Measurements from ENCODE around the gene TMEM33. TPM values are rescaled to one million over a fixed set of nuclear protein-coding genes. Genes with fewer than 3 reads are reported as not detected.
"Not testable (repeated sequence)": the region's sequence is repeated elsewhere in the genome, so short reads cannot be mapped to it uniquely, and the experiment has no call there.

The TMEM33 gene
- total RNA-seq, 3 donors from 2014 or later, result 46.0 to 69.1 (median 67.6) TPM

- no peak for DNase-seq
- Histone ChIP-seq H3K4me1 (ENCODE audit: low read depth) (no peaks in the 10 kb centered on the region), H3K4me3 (no peak overlapping the region), H3K36me3 (ENCODE audit: low read depth) (no peaks in the 10 kb centered on the region), H3K9me3 (no peaks in the 10 kb centered on the region)
- intact Hi-C loops (cut with DNase I, micrococcal nuclease), result no loop called here
- TF ChIP-seq, protein P1, sequence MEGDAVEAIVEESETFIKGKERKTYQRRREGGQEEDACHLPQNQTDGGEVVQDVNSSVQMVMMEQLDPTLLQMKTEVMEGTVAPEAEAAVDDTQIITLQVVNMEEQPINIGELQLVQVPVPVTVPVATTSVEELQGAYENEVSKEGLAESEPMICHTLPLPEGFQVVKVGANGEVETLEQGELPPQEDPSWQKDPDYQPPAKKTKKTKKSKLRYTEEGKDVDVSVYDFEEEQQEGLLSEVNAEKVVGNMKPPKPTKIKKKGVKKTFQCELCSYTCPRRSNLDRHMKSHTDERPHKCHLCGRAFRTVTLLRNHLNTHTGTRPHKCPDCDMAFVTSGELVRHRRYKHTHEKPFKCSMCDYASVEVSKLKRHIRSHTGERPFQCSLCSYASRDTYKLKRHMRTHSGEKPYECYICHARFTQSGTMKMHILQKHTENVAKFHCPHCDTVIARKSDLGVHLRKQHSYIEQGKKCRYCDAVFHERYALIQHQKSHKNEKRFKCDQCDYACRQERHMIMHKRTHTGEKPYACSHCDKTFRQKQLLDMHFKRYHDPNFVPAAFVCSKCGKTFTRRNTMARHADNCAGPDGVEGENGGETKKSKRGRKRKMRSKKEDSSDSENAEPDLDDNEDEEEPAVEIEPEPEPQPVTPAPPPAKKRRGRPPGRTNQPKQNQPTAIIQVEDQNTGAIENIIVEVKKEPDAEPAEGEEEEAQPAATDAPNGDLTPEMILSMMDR (IDR thresholded peaks at IDR 0.05), result no peak
- no peak for ATAC-seq
Measured at GRCh38 chr4:41913509-41913908, 21.7 kb upstream of the TMEM33 start.

DNA sequence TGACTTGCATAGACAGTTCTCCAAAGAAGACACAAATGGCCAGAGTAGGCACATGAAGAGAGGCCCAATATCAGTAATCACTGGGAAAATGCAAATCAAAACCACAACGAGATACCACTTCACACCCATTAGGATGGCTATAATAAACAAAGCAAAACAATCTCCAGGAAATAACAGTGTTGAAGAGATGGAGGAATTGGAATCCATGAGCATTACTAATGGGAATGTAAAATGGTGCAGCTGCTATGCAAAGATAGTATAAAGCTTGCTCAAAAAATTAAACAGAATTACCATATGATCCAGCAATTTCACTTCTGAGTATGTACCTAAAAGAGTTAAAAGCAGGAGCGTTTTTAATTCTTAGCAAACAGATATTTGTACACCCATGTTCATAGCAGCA, 17.0 kb upstream of the TMEM33 start:
- H3K4me1 ChIP-seq (ENCODE audit: low read depth), result no peaks in the 10 kb centered on the region
- intact Hi-C loops (cut with DNase I, micrococcal nuclease), result no loop called here
- DNase-seq (no peak), ATAC-seq (no peak)
- H3K36me3 ChIP-seq (ENCODE audit: low read depth), result no peaks in the 10 kb centered on the region
- peaks cover 4% of the 10 kb centered on the region for H3K9me3 ChIP-seq
- no peak overlapping the region for H3K4me3 ChIP-seq
- TF ChIP-seq, protein P1 (IDR thresholded peaks at IDR 0.05), result no peak

DNA sequence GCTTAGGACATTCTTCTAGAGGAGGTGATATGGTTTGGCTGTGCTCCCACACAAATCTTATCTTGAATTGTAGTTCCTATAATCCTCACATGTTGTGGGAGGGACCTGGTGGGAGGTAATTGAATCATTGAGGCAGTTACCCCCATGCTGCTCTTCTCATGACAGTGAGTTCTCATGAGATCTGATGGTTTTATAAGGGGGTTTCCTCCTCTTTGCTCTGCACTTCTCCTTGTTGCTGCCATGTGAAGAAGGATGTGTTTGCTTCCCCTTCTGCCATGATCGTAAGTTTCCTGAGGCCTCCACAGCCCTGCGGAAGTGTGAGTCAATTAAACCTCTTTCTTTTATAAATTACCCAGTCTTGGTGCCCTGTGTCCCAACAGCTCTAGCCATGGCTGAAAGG, 14.8 kb upstream of the TMEM33 start:
- intact Hi-C loops (cut with DNase I, micrococcal nuclease); DNase-seq; H3K4me1 ChIP-seq (ENCODE audit: low read depth); H3K4me3 ChIP-seq; H3K9me3 ChIP-seq; H3K36me3 ChIP-seq (ENCODE audit: low read depth); ATAC-seq: not testable (repeated sequence)

DNA sequence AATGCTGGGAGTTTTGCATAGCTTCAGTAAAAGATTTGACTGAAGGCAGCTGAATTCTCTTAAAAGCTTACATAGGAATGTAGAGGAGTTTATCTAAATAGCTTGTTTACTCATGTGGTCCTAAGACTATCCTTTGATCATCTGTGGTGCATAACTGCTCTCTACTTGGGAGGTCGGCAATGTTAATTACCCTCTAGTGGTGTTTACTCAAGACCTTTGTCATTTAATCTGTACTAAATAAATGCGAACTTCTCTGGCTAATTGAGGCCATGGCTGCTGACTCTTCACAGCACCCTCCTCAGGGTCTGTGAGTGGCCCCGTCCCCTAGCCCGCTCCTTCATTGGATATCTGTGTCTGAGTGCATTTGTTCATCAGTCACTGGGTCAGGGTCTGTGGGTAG, 13.8 kb upstream of the TMEM33 start:
- ATAC-seq, result no peak
- no peak for DNase-seq
- H3K36me3 ChIP-seq (ENCODE audit: low read depth), result no peaks in the 10 kb centered on the region
- no peak overlapping the region for H3K4me3 ChIP-seq
- intact Hi-C loops (cut with DNase I, micrococcal nuclease), result no loop called here
- H3K9me3 ChIP-seq, result peaks cover 4% of the 10 kb centered on the region
- H3K4me1 ChIP-seq (ENCODE audit: low read depth), result no peaks in the 10 kb centered on the region
- TF ChIP-seq, protein P1 (IDR thresholded peaks at IDR 0.05), result no peak

DNA sequence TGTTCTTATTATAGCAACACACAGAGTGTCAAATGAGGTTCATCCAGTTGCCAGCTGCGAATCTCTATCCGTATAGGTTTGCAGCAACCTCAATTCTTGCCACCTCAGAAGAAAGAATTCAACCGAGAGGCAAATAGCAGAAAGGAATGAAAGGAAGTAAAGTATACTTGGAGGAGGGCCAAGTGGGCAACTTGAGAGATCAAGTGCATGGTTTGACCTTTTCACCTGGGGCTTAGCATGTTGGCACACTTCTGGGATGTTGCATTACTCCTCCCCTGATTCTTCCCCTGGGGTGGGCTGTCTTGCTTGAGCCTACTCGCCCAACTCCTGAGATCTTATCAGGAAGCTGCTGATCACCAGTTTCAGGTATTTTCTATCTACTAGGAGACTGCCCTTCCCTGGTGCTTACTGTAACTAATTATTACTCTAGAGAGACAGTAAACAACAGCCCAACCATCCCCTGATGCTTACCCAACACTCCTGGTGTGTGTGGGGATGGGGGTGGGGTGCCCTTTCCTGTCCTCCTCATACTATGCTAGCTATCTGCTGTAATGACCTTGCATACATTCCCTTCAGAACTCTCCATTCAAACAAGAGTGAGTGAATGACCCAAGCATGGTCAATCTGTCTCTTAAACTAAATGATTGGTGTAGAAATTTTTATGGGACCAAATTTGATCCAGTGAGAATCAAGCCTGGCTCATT, 7.3 kb upstream of the TMEM33 start:
- no peaks in the 10 kb centered on the region for H3K4me1 ChIP-seq (ENCODE audit: low read depth)
- intact Hi-C loops (cut with DNase I, micrococcal nuclease), result no loop called here
- H3K4me3 ChIP-seq, result no peak overlapping the region
- H3K9me3 ChIP-seq, result no peaks in the 10 kb centered on the region
- TF ChIP-seq, protein P1 (IDR thresholded peaks at IDR 0.05), result no peak
- H3K36me3 ChIP-seq (ENCODE audit: low read depth), result no peaks in the 10 kb centered on the region
- DNase-seq (no peak), ATAC-seq (no peak)

DNA sequence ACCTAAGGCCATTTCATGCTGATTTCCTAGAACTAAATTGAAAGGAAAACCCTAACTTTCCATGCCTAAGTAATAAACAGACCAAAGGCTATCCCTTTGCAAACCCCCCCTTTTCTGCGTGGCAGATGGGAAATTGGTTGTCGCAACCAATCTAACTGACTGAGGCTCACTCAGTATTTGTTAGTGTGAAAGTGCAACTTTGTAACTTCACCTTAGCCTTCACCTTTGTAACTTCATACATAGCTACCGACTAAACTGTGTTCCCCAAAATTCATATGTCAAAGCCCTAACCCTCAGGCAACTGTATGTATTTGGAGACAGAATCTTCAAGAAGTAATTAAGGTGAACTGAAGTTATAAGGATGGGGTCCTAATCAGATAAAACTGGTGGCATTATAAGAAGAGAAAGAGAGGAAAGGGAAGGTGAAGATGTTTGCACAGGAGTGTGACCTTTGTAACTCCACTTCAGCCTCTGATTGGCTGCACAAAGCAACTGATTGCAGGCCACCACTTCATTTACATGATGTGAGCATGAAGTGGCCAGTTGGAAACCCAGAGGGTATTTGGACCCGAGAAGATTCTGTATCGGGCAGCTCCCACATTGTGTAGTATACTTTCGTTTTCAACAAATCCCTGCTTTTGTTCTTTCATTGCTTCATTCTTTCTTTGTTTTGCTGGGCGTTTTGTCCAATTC, 4.9 kb upstream of the TMEM33 start:
- H3K4me3 ChIP-seq, result no peak overlapping the region
- H3K36me3 ChIP-seq (ENCODE audit: low read depth), result no peaks in the 10 kb centered on the region
- ATAC-seq (no peak), DNase-seq (no peak)
- intact Hi-C loops (cut with DNase I, micrococcal nuclease), result no loop called here
- no peaks in the 10 kb centered on the region for H3K9me3 ChIP-seq
- no peaks in the 10 kb centered on the region for H3K4me1 ChIP-seq (ENCODE audit: low read depth)
- TF ChIP-seq, protein P1 (IDR thresholded peaks at IDR 0.05), result no peak
